ENCODE data around the gene WNT9A.
"Not testable (repeated sequence)": the region's sequence is repeated elsewhere in the genome, so short reads cannot be mapped to it uniquely, and the experiment has no call there.

WNT9A gene

DNA sequence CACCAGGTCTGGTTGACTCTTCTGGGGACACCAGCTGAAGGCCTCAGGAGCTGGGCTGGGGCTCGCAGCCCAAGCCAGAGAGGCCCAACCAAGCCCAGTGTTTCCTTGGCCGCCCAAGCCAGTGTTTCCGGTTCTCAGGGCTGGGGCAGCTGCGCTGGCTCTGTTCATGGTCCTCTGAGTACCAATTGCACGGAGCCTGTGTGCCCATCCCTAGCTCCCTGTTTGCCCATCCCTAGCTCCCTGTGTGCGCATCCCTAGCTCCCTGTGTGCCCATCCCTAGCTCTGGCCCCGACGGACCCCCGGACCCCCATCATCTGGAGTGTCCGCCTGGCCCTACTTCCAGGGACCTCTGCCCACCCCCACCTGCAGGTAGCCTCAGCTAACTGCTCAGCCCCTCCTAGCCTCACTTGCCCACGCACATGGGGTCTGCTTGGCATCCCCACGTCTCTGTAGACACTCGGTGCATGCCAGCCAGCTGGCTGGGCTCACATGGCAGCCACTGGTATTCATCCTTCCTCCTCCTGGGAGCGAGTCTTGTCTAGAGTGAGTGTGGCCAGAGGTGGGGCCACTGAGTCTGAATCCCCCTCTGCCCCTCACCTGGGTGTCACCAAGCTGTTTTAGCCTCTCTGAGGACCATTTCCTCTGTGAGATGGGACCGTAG, 64.0 kb downstream of the WNT9A start:
- DNase-seq: no peak

DNA sequence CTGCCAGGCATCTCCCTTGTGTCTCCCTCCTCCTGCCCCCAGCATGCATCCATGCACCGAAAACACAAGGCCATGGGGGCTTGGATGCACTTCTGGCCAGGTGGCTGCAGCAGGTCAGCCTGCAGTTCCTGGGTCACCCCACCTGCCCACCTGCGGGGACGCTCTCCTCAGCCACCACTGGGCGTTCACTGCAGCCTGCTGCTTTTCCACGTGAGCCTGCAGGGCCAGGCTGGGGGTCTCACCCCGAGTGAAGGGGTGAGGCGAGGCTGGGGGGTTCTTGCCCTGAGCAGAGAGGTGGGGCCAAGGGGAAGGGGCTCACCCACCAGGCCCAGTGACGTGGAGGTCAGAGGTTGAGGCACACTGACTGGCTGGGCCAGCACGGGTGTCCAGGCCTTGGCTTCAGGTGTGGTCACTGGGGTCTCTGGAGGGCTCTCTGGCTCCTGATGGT, 64.6 kb downstream of the WNT9A start:
- DNase-seq: no peak

DNA sequence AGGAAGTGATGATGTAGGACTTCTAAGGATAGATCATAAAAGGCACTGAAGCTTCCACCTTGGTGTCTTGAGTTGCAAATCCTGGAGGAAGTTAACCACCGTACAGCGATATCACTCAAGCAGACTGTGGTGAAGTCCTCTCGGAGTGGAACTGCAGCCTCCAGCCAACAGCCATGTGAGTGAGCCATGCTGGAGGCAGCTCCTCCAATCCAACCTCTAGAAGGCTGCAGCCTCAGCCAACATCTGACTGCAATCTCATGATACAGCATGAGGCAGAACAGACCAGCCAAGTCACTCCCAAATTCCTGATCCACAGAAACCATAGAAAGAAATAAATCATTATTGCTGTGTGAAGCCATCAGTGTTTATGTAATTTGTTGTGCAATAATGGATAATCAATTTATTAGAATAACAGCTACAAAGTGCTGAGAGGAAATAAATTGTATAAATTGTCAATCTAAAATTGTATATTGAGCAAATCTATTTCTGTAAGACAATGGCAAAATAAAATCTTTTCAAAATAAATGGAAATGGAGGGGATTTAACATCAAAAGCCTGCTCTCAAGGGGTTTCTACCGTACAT, 67.3 kb downstream of the WNT9A start:
- DNase-seq: no peak

DNA sequence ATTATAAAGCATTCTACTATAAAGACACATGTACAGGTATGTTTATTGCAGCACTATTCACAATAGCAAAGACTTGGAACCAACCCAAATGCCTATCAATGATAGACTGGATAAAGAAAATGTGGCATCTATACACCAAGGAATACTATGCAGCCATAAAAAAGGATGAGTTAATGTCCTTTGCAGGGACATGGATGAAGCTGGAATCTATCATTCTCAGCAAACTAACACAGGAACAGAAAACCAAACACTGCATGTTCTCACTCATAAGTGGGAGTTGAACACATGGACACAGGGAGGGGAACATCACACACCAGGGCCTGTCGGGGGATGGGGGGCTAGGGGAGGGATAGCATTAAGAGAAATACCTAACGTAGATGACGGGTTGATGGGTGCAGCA, 69.9 kb downstream of the WNT9A start:
- not testable (repeated sequence) for DNase-seq

DNA sequence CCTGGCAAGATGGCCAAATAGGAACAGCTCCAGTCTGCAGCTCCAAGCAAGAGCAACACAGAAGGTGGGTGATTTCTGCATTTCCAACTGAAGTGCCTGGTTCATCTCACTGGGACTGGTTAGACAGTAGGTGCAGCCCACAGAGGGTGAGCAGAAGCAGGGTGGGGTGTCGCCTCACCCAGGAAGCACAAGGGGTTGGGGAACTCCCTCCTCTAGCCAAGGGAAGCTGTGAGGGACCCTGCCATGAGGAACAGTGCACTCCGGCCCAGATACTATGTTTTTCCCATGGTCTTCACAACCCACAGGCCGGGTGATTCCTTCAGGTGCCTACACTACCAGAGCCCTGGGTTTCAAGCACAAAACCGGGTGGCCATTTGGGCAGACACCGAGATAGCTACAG, 75.8 kb downstream of the WNT9A start:
- DNase-seq: not testable (repeated sequence)

DNA sequence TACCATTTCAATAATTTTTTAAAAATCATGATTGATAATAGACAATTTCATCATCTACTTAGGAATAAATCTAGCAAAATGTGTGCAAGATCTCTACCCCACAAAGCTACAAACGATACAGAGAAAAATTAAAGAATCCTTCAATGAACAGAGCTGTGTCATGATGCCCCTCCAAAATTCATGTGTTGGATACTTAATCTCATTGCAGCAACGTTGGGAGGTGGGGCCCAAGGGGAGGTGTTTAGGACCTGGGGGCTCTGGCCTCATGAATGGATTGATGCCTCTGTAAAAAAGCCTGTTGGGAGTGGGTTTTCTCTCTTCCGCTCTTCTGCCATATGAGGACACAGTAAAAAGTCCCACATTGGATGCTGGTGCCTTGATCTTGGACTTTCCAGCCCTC, 77.4 kb downstream of the WNT9A start:
- no peak for DNase-seq

DNA sequence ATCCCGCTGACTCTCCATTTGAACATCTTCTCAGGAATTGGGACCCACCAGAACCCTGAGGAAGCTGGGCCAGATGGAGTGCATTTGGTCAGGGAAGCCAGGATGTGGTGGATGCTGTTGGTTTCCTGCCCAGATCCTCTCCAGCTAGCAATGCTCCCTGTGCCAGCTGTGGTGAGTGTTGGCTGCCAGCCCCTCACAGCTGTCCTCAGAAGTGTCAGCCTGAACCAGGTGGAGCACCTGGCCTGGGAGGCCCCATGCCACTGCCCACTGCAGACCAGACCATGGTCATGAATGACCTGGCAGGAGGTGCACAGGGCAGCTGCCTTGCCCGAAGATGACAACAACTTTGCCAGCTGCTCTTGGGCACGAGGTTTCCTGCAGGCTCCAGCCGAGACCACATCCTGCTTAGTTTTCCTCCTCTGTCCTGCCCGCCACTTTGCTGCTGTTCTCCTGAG, 77.9 kb downstream of the WNT9A start:
- DNase-seq: no peak

DNA sequence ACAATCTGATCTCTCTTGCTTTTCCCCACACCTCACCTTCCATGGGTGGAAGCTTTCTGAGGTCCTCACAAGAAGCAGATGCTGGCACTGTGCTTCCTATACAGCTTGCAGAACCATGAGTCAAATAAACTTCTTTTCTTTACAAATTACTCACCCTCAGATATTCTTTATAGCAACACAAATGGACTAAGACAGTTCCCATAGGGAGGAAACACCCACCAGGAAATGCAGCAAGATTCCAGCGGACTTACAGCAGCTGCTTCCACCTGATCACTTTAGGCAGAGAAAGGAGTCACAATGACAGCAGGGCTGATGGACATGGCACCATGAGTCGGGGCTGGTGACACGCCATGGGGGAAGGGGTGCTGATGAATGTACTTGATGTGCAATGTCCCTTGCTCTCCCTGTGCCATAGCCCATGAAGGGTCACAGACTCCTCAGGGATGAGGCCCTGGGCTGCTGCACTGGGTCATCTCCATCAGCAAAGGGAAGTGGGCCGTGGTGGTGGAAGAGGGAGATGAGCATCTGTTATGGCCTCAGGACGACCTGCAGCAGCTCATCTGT, 78.4 kb downstream of the WNT9A start:
- no peak for DNase-seq

All from activated gamma-delta T cell treated with Interleukin-2 at 50 U/mL for 16 hours (primary cell).